ENCODE measurements around the gene SHLD1.

The SHLD1 gene

GRCh38 chr20:5886788-5887187, 136.6 kb downstream of the SHLD1 start:
- DNase-seq, result no peak
- H3K4me3 ChIP-seq, result no peak overlapping the region
- peaks cover 0 to 3% of the 10 kb centered on the region in 2 donors for H3K27me3 ChIP-seq
- no peak overlapping the region for H3K27ac ChIP-seq
- no peaks in the 10 kb centered on the region for H3K4me1 ChIP-seq
- TF ChIP-seq CTCF (IDR thresholded peaks at IDR 0.05), result no peak
- intact Hi-C loops (cut with DNase I; ENCODE audit: low total_unique reads), result loop anchor here (10.0 kb wide), 1 partner anchor 758 kb away; no protein-coding TSS in a partner anchor
- H3K9me3 ChIP-seq, result no peaks in the 10 kb centered on the region
- H3K36me3 ChIP-seq, result no peaks in the 10 kb centered on the region

GRCh38 chr20:5887386-5887785, 137.2 kb downstream of the SHLD1 start:
- Histone ChIP-seq H3K27me3 (peaks cover 0 to 3% of the 10 kb centered on the region in 2 donors), H3K4me1 (no peaks in the 10 kb centered on the region), H3K4me3 (no peak overlapping the region), H3K36me3 (no peaks in the 10 kb centered on the region), H3K9me3 (no peaks in the 10 kb centered on the region), H3K27ac (no peak overlapping the region)
- intact Hi-C loops (cut with DNase I; ENCODE audit: low total_unique reads), result loop anchor here (10.0 kb wide), 1 partner anchor 757 kb away; no protein-coding TSS in a partner anchor
- DNase-seq, result no peak
- no peak for TF ChIP-seq CTCF (IDR thresholded peaks at IDR 0.05)

- Histone ChIP-seq H3K27ac (no peak overlapping the region), H3K27me3 (peaks cover 0 to 3% of the 10 kb centered on the region in 2 donors), H3K36me3 (no peaks in the 10 kb centered on the region), H3K4me1 (no peaks in the 10 kb centered on the region), H3K4me3 (no peak overlapping the region), H3K9me3 (no peaks in the 10 kb centered on the region)
- no peak for TF ChIP-seq CTCF (IDR thresholded peaks at IDR 0.05)
- intact Hi-C loops (cut with DNase I; ENCODE audit: low total_unique reads), result loop anchor here (10.0 kb wide), 1 partner anchor 757 kb away; no protein-coding TSS in a partner anchor
- DNase-seq, result no peak
Measured at GRCh38 chr20:5888041-5888440, 137.8 kb downstream of the SHLD1 start.

- intact Hi-C loops (cut with DNase I; ENCODE audit: low total_unique reads), result no loop called here
- Histone ChIP-seq H3K36me3 (no peaks in the 10 kb centered on the region), H3K27ac (no peak overlapping the region), H3K4me3 (no peak overlapping the region), H3K27me3 (peaks cover 0 to 2% of the 10 kb centered on the region in 2 donors), H3K4me1 (no peaks in the 10 kb centered on the region), H3K9me3 (no peaks in the 10 kb centered on the region)
- DNase-seq, result no peak
- no peak for TF ChIP-seq CTCF (IDR thresholded peaks at IDR 0.05)
Measured at GRCh38 chr20:5890773-5891441, 140.7 kb downstream of the SHLD1 start.

GRCh38 chr20:5893052-5893451, 142.9 kb downstream of the SHLD1 start:
- Histone ChIP-seq H3K9me3 (no peaks in the 10 kb centered on the region), H3K27me3 (no peaks in the 10 kb centered on the region), H3K27ac (no peak overlapping the region), H3K4me1 (no peaks in the 10 kb centered on the region), H3K36me3 (no peaks in the 10 kb centered on the region), H3K4me3 (no peak overlapping the region)
- intact Hi-C loops (cut with DNase I; ENCODE audit: low total_unique reads), result no loop called here
- DNase-seq, result no peak
- no peak for TF ChIP-seq CTCF (IDR thresholded peaks at IDR 0.05)
